Measurements from ENCODE around the gene RASSF8. TPM values are rescaled to one million over a fixed set of nuclear protein-coding genes. Genes with fewer than 3 reads are reported as not detected.

The RASSF8 gene
- total and polyA plus RNA-seq, 9 of the 15 experiments (the other 6 are each of a cell fraction or from before 2014, with no cell fraction given), result 0.01 to 0.36 (median 0.12) TPM; not detected in 1

DNA sequence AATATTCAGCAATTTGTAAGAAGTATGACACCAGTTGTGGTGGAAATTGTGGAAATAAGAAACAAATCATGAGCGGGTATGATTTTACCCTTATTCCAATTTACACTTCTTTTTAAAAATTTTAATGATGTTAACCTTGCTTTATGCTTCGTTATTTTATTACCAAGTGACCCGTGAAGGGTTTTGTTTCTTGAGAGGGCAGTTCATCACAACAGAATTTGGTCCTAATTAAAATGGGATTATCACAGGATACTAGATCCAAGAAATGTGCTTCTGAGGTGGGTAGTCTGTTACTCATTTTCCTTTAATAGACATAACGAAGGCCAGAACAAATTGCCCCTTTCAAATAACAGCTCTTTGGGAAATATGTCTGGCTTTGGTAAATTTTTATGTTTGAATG is 25.5 kb upstream of the RASSF8 start:
- ChIA-PET CTCF (ENCODE audit: low intra/inter-chr PET ratio) (no interaction called here), POLR2A (no interaction called here)
- 0% methylated on average over 4 of the region's 4 CpGs for WGBS (ENCODE audit: insufficient coverage, low coverage, missing lambda C conversion rate)
- Histone ChIP-seq H3K4me2 (ENCODE audit: insufficient read depth, low read length) (no peak overlapping the region), H3K9me3 (replicated peaks; ENCODE audit: control insufficient read depth, insufficient read depth, low read depth, low read length) (no peaks in the 10 kb centered on the region), H3K9ac (ENCODE audit: insufficient read depth in 1 of 2, low read depth in 2 of 2, low read length in 2 of 2) (no peak overlapping the region), H2AFZ (ENCODE audit: low read depth, low read length) (no peak overlapping the region), H3K36me3 (ENCODE audit: control insufficient read depth, insufficient read depth, low read length) (no peaks in the 10 kb centered on the region), H3K27ac (ENCODE audit: extremely low read depth, low read depth, low read length) (no peak overlapping the region), H3K79me2 (ENCODE audit: control insufficient read depth, insufficient read depth, low read length) (no peaks in the 10 kb centered on the region), H3K27me3 (ENCODE audit: control insufficient read depth in 2 of 2, insufficient read depth in 2 of 2, low read length in 2 of 2) (no peaks in the 10 kb centered on the region; a peak in 2 of 5 replicates), H3K4me1 (replicated peaks in 1 of 2; ENCODE audit: control insufficient read depth in 2 of 2, insufficient read depth in 2 of 2, low read length in 2 of 2) (no peaks in the 10 kb centered on the region), H4K20me1 (replicated peaks; ENCODE audit: control insufficient read depth, insufficient read depth, low read length) (no peaks in the 10 kb centered on the region; the same call in 1 of the 2 replicates), H3K4me3 (no peak overlapping the region), H3K9me1 (ENCODE audit: control insufficient read depth, insufficient read depth, low read length) (no peaks in the 10 kb centered on the region)
- in situ Hi-C loops (cut with MboI), result no loop called here
- no peak for ATAC-seq
- BruUV-seq (replicated peaks), result no TSS peak
- intact Hi-C loops (cut with micrococcal nuclease), result no loop called here
- DNase-seq (ENCODE audit: extremely low read depth in 1 of 4, low spot score in 3 of 4), result no peak
- FAIRE-seq, result no peak
- TF ChIP-seq ZNF431 (CRISPR knock-in tag; IDR thresholded peaks at IDR 0.05), result no peak
- TF ChIP-seq, protein P1, sequence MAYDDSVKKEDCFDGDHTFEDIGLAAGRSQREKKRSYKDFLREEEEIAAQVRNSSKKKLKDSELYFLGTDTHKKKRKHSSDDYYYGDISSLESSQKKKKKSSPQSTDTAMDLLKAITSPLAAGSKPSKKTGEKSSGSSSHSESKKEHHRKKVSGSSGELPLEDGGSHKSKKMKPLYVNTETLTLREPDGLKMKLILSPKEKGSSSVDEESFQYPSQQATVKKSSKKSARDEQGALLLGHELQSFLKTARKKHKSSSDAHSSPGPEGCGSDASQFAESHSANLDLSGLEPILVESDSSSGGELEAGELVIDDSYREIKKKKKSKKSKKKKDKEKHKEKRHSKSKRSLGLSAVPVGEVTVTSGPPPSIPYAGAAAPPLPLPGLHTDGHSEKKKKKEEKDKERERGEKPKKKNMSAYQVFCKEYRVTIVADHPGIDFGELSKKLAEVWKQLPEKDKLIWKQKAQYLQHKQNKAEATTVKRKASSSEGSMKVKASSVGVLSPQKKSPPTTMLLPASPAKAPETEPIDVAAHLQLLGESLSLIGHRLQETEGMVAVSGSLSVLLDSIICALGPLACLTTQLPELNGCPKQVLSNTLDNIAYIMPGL (CRISPR knock-in tag; IDR thresholded peaks at IDR 0.05), result no peak
- TF ChIP-seq RBM15 (IDR thresholded peaks at IDR 0.05; ENCODE audit: insufficient read depth, low read length), result no peak
- TF ChIP-seq CBFB (CRISPR knock-in tag; IDR thresholded peaks at IDR 0.05), result no peak

DNA sequence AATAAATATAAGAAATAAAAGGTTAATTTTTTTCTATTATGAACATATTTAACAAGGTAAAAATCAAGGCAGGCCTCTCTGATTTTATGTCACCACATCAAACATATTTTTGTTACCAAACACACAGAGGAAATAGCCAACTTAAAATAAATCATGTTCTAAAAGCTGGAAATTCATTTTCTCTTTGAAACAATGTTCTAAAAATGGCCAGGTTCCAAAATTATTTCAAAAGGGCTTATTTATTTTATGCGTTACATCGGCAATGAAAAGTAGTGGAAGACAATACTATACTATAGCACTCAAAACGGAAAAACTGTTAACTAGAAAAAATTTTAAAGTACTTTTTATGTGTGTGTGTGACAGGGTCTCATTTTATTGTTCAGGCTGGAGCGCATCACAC is 24.0 kb upstream of the RASSF8 start:
- H3K4me2 ChIP-seq (ENCODE audit: insufficient read depth, low read length), result no peak overlapping the region
- no TSS peak for BruUV-seq (replicated peaks)
- intact Hi-C loops (cut with micrococcal nuclease) (no loop called here), in situ Hi-C loops (cut with MboI) (no loop called here)
- WGBS (ENCODE audit: insufficient coverage, low coverage, missing lambda C conversion rate), result 24% methylated on average over 4 of the region's 4 CpGs
- TF ChIP-seq, protein P2, sequence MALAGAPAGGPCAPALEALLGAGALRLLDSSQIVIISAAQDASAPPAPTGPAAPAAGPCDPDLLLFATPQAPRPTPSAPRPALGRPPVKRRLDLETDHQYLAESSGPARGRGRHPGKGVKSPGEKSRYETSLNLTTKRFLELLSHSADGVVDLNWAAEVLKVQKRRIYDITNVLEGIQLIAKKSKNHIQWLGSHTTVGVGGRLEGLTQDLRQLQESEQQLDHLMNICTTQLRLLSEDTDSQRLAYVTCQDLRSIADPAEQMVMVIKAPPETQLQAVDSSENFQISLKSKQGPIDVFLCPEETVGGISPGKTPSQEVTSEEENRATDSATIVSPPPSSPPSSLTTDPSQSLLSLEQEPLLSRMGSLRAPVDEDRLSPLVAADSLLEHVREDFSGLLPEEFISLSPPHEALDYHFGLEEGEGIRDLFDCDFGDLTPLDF (CRISPR knock-in tag; IDR thresholded peaks at IDR 0.05), result no peak
- TF ChIP-seq SP1 (CRISPR knock-in tag; IDR thresholded peaks at IDR 0.05) (no peak), MTF1 (CRISPR knock-in tag; IDR thresholded peaks at IDR 0.05; ENCODE audit: borderline replicate concordance) (no peak), ZNF561 (CRISPR knock-in tag; conservative IDR thresholded peaks at IDR 0.05) (no peak), NR1H2 (CRISPR knock-in tag; IDR thresholded peaks at IDR 0.05) (no peak), PTBP1 (IDR thresholded peaks at IDR 0.05; ENCODE audit: low read depth, low read length) (no peak), KDM1A (IDR thresholded peaks at IDR 0.05) (no peak), BRF1 (IDR thresholded peaks at IDR 0.05; ENCODE audit: borderline replicate concordance, extremely low read depth, insufficient read length) (no peak)
- CTCF ChIA-PET (ENCODE audit: low intra/inter-chr PET ratio), result no interaction called here
- FAIRE-seq, result no peak
- no peaks in the 10 kb centered on the region for H3K9me1 ChIP-seq (ENCODE audit: control insufficient read depth, insufficient read depth, low read length)
- no peak for DNase-seq (ENCODE audit: extremely low read depth in 1 of 4, low spot score in 3 of 4)
- no peak overlapping the region for H3K4me3 ChIP-seq
- H2AFZ ChIP-seq (ENCODE audit: low read depth, low read length), result no peak overlapping the region
- no peak for ATAC-seq
- no peak overlapping the region for H3K27ac ChIP-seq (ENCODE audit: extremely low read depth, low read depth, low read length)
- H3K27me3 ChIP-seq (ENCODE audit: control insufficient read depth in 2 of 2, insufficient read depth in 2 of 2, low read length in 2 of 2), result no peaks in the 10 kb centered on the region; a peak in 2 of 5 replicates
- no peak overlapping the region for H3K9ac ChIP-seq (ENCODE audit: insufficient read depth in 1 of 2, low read depth in 2 of 2, low read length in 2 of 2)
- H3K36me3 ChIP-seq (ENCODE audit: control insufficient read depth, insufficient read depth, low read length), result no peaks in the 10 kb centered on the region
- H3K9me3 ChIP-seq (replicated peaks; ENCODE audit: control insufficient read depth, insufficient read depth, low read depth, low read length), result no peaks in the 10 kb centered on the region
- H3K4me1 ChIP-seq (replicated peaks in 1 of 2; ENCODE audit: control insufficient read depth in 2 of 2, insufficient read depth in 2 of 2, low read length in 2 of 2), result no peaks in the 10 kb centered on the region
- POLR2A ChIA-PET, result no interaction called here
- no peaks in the 10 kb centered on the region; the same call in 1 of the 2 replicates for H4K20me1 ChIP-seq (replicated peaks; ENCODE audit: control insufficient read depth, insufficient read depth, low read length)
- H3K79me2 ChIP-seq (ENCODE audit: control insufficient read depth, insufficient read depth, low read length), result no peaks in the 10 kb centered on the region
